Neuronal stem cell (in vitro differentiated cells): Measurements from ENCODE around the gene PDF.

Source experiments
- DNase-seq: peaks from one replicate; pipeline ENCODE4 v3.0.0-alpha.2; 2013; ENCODE audit warnings: low spot score
- H2AFZ ChIP-seq: one replicate; pipeline ENCODE4 v1.6.1; 2013; ENCODE audit warnings: mild to moderate bottlenecking, low read length, inconsistent platforms
- H2AK5ac ChIP-seq: 2 replicates; pipeline ENCODE4 v1.6.1; 2013; ENCODE audit warnings: low read depth, mild to moderate bottlenecking, inconsistent platforms, low read length, moderate library complexity, mixed read lengths
- H2BK120ac ChIP-seq: 2 replicates; pipeline ENCODE4 v1.6.1; 2013; ENCODE audit warnings: low read depth, mild to moderate bottlenecking, inconsistent platforms, low read length, moderate library complexity, mixed read lengths
- H2BK12ac ChIP-seq: one replicate; pipeline ENCODE4 v1.6.1; 2013; ENCODE audit warnings: low read length, inconsistent platforms
- H2BK15ac ChIP-seq: 2 replicates; pipeline ENCODE4 v1.6.1; 2013; ENCODE audit warnings: mild to moderate bottlenecking, low read length, inconsistent platforms, mixed read lengths
- H2BK5ac ChIP-seq: one replicate; pipeline ENCODE4 v1.6.1; 2013; ENCODE audit warnings: inconsistent platforms, mild to moderate bottlenecking, low read length, moderate library complexity
- H3K14ac ChIP-seq: one replicate; pipeline ENCODE4 v1.6.1; 2013; ENCODE audit warnings: low read length, inconsistent platforms
- H3K18ac ChIP-seq: 2 replicates; pipeline ENCODE4 v1.6.1; 2013; ENCODE audit warnings: low read length, inconsistent platforms
- H3K23ac ChIP-seq: 2 replicates; pipeline ENCODE4 v1.6.1; 2013; ENCODE audit warnings: low read depth, mild to moderate bottlenecking, mixed read lengths, low read length, inconsistent platforms; ENCODE audit not compliant: poor library complexity
- H3K27ac ChIP-seq: replicated peaks from 3 replicates; pipeline ENCODE4 v1.5.1; 2013; ENCODE audit warnings: low read length, inconsistent platforms
- H3K27me3 ChIP-seq, 3 experiments: 2 replicates each; pipeline ENCODE4 v1.6.1; 2013; ENCODE audit warnings: low read length in 3 of 3, mild to moderate bottlenecking in 2 of 3, inconsistent platforms in 1 of 3, low read depth in 1 of 3, mixed read lengths in 1 of 3, moderate library complexity in 1 of 3; ENCODE audit not compliant: control insufficient read depth in 3 of 3, insufficient read depth in 3 of 3
- H3K36me3 ChIP-seq, 2 donors: replicated peaks in 1 of 2; 2 replicates each; pipeline ENCODE4 v1.6.1; 2013; ENCODE audit warnings: low read length in 2 of 2; ENCODE audit not compliant: control insufficient read depth in 2 of 2, insufficient read depth in 2 of 2
- H3K4ac ChIP-seq: 2 replicates; pipeline ENCODE4 v1.6.1; 2013; ENCODE audit warnings: inconsistent platforms, mild to moderate bottlenecking, low read length, moderate library complexity
- H3K4me1 ChIP-seq, 2 donors: 1 replicate in 1 of 2; 2 replicates in 1 of 2; pipeline ENCODE4 v1.6.1; 2013; ENCODE audit warnings: low read length in 2 of 2, low read depth in 1 of 2; ENCODE audit not compliant: control insufficient read depth in 2 of 2, insufficient read depth in 1 of 2
- H3K4me2 ChIP-seq: one replicate; pipeline ENCODE4 v1.6.1; 2013; ENCODE audit warnings: mild to moderate bottlenecking, low read length, inconsistent platforms; ENCODE audit not compliant: insufficient read depth, poor library complexity, severe bottlenecking
- H3K4me3 ChIP-seq, 2 donors: 2 replicates each; pipeline ENCODE4 v1.5.1; 2013; ENCODE audit warnings: low read length in 2 of 2, mild to moderate bottlenecking in 2 of 2, inconsistent platforms in 1 of 2, moderate library complexity in 1 of 2
- H3K79me1 ChIP-seq: one replicate; pipeline ENCODE4 v1.6.1; 2013; ENCODE audit warnings: low read depth, mild to moderate bottlenecking, inconsistent platforms, low read length, moderate library complexity
- H3K9ac ChIP-seq: one replicate; pipeline ENCODE4 v1.6.1; 2013; ENCODE audit warnings: mild to moderate bottlenecking, low read depth, low read length, inconsistent platforms; ENCODE audit not compliant: poor library complexity
- H3K9me3 ChIP-seq, 2 donors: replicated peaks in 1 of 2; 2 replicates each; pipeline versions ENCODE3 to v1.6.1; 2013; ENCODE audit warnings: low read length in 2 of 2, mild to moderate bottlenecking in 2 of 2, inconsistent platforms in 1 of 2, low read depth in 1 of 2, mixed read lengths in 1 of 2, moderate library complexity in 1 of 2; ENCODE audit not compliant: control insufficient read depth in 2 of 2, insufficient read depth in 1 of 2
- H4K8ac ChIP-seq: one replicate; pipeline ENCODE4 v1.6.1; 2013; ENCODE audit warnings: low read depth, mild to moderate bottlenecking, inconsistent platforms, low read length, moderate library complexity
- H4K91ac ChIP-seq: one replicate; pipeline ENCODE4 v1.6.1; 2013; ENCODE audit warnings: low read length, low read depth, mild to moderate bottlenecking, inconsistent platforms; ENCODE audit not compliant: poor library complexity
- WGBS, 2 donors: extraction: QIAGEN DNeasy Blood & Tissue Kit; methylation state at CpG; one replicate each; pipeline ENCODE4 v1.1.7; 2013; ENCODE audit warnings: missing lambda C conversion rate in 2 of 2, mixed read lengths in 1 of 2; ENCODE audit not compliant: insufficient read length in 2 of 2, insufficient replicate concordance in 1 of 2; ENCODE audit errors: extremely low coverage in 2 of 2; 5-methylcytosine and 5-hydroxymethylcytosine counted together

Gene PDF

DNA sequence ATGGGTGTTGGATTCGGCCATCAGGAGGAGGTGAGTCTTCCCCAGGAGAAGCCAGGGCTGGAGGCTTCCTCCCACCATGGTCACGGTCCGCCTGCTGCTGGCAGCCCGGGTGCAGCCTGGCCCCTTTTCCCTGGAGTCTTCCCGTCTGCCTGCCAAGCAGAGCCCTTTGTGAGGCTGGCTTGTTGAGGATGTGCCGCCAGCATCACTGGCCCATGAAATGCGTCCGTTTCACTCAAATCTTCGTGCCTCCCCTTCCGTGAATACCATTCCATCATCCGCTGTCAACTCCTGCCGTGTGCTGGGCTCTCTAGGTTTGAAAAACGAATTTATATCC is 9.7 kb downstream of the PDF start:
- H3K4me2 ChIP-seq = no peak overlapping the region
- no peak overlapping the region for H2BK120ac ChIP-seq
- H3K23ac ChIP-seq = no peak overlapping the region
- no peak overlapping the region for H3K4ac ChIP-seq
- no peak overlapping the region for H3K18ac ChIP-seq
- no peak overlapping the region for H2BK5ac ChIP-seq
- no peak overlapping the region for H2AK5ac ChIP-seq
- H2AFZ ChIP-seq = no peak overlapping the region
- no CpG with 5 or more reads among the region's 13 CpGs for WGBS, 2 donors
- peaks cover 21% of the 10 kb centered on the region for H3K79me1 ChIP-seq
- no peaks in the 10 kb centered on the region for H3K27me3 ChIP-seq
- no peak overlapping the region for H3K14ac ChIP-seq
- H3K9me3 ChIP-seq = peaks cover 0 to 2% of the 10 kb centered on the region in 2 donors
- no peak overlapping the region for H4K91ac ChIP-seq
- H4K8ac ChIP-seq = no peak overlapping the region
- H2BK12ac ChIP-seq = no peak overlapping the region
- H3K4me1 ChIP-seq = no peaks in the 10 kb centered on the region
- no peak for DNase-seq
- H3K9ac ChIP-seq = no peak overlapping the region
- H3K27ac ChIP-seq = no peak overlapping the region
- no peak overlapping the region for H2BK15ac ChIP-seq
- H3K4me3 ChIP-seq = no peak overlapping the region
- peaks cover 76 to 96% of the 10 kb centered on the region in 2 donors for H3K36me3 ChIP-seq

DNA sequence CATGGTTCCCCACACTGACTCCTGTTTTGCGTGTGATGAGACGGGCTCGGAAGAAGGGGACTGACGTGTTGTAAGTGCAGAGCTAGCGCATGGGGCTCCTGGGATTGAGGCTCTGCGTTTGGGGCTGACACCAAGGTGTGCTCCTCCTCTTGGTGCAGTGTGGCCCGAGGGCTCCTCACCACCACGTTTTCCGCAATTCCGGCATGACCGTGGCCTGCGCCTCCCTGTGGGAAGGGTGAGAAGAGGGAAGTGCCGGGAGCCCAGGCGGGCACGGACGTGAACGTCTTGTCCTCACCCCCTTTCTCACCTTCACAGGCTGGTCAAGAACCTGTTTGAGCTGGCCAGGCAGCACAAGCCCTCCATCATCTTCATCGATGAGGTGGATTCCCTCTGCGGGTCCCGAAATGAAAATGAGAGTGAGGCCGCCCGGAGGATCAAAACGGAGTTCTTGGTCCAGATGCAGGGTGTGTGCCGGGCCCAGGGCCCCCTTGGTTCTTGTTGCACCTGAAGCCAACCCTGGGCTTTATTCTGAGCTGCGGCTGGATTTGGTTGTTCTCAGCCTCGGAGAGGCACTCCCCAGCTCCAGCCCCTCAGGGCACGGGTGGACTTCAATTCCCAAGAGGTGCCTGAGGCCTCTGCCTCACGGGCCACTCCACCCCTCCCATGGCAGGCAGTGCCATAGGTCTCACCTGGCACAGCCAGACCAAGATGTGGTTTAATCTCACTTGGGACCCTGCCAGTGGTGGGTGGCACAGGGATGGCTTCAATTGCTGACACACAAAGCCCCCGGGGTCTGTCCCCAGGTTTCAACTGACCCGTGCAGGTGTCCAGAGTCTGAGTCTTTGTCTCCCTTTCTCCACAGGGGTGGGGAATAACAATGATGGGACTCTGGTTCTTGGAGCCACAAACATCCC is 10.3 kb downstream of the PDF start:
- Histone ChIP-seq H2AFZ (no peak overlapping the region), H2BK5ac (peak overlapping the region; percentile 69), H2BK120ac (no peak overlapping the region), H3K4me2 (no peak overlapping the region), H2BK15ac (no peak overlapping the region), H3K4ac (no peak overlapping the region), H3K27ac (no peak overlapping the region), H3K14ac (no peak overlapping the region), H4K8ac (no peak overlapping the region), H2AK5ac (no peak overlapping the region), H3K9me3 (peaks cover 0 to 2% of the 10 kb centered on the region in 2 donors), H3K79me1 (peaks cover 25% of the 10 kb centered on the region), H3K36me3 (peaks cover 80 to 97% of the 10 kb centered on the region in 2 donors), H4K91ac (no peak overlapping the region), H3K27me3 (no peaks in the 10 kb centered on the region), H3K9ac (peak overlapping the region; percentile 21), H2BK12ac (no peak overlapping the region), H3K18ac (no peak overlapping the region), H3K23ac (no peak overlapping the region), H3K4me1 (no peaks in the 10 kb centered on the region), H3K4me3 (no peak overlapping the region)
- no peak for DNase-seq
- no CpG with 5 or more reads among the region's 30 CpGs for WGBS, 2 donors

DNA sequence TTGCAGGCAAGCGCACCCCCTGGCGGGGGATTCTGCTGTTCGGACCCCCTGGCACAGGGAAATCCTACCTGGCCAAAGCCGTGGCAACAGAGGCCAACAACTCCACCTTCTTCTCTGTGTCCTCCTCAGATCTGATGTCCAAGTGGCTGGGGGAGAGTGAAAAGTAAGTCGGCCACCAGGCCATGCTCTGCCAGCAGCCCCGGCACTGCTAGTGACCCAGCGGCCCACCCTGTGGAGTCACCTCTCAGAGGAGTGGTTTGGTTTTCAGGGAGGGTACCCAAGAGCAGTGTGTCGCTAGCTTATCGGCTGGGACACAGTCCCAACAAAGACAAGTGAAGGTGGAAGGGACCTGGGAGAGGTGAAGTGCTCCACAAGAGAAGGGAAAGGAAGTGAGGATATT is 11.0 kb downstream of the PDF start:
- Histone ChIP-seq H4K8ac (no peak overlapping the region), H3K18ac (no peak overlapping the region), H2AFZ (no peak overlapping the region), H3K4me3 (no peak overlapping the region), H3K23ac (no peak overlapping the region), H2BK5ac (no peak overlapping the region), H2BK15ac (no peak overlapping the region), H3K27me3 (no peaks in the 10 kb centered on the region), H2AK5ac (no peak overlapping the region), H3K27ac (no peak overlapping the region), H3K36me3 (peaks cover 78 to 97% of the 10 kb centered on the region in 2 donors), H2BK120ac (no peak overlapping the region), H3K9me3 (peaks cover 0 to 2% of the 10 kb centered on the region in 2 donors), H4K91ac (no peak overlapping the region), H3K4me2 (no peak overlapping the region), H2BK12ac (no peak overlapping the region), H3K4me1 (no peaks in the 10 kb centered on the region), H3K14ac (no peak overlapping the region), H3K4ac (no peak overlapping the region), H3K9ac (no peak overlapping the region), H3K79me1 (peaks cover 22% of the 10 kb centered on the region)
- no CpG with 5 or more reads among the region's 9 CpGs for WGBS, 2 donors
- no peak for DNase-seq

DNA sequence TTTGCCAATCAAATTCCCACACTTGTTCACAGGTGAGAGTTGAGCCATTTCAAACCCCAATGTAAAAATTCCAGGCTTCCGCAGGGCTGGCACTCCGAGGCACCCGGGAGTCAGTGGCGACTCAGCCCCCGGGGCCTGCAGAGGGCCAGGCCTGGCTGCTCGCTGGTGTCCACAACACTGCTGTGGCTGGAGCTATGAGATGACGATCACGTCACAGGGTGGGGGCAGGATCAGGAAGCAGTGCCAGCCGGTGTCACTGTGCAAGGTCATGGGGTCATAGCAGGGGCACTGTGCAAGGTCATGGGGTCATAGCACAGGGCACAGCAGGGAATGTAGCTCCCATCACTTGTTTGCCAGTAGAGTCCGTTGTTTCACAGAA is 11.5 kb downstream of the PDF start:
- H3K4me2 ChIP-seq = no peak overlapping the region
- H2AFZ ChIP-seq = no peak overlapping the region
- H3K4ac ChIP-seq = no peak overlapping the region
- no peak overlapping the region for H3K18ac ChIP-seq
- H4K91ac ChIP-seq = no peak overlapping the region
- no peak overlapping the region for H3K27ac ChIP-seq
- no peak overlapping the region for H2BK5ac ChIP-seq
- H3K4me3 ChIP-seq = peak overlapping the region in 1 of 2 donors; percentile 8
- DNase-seq = no peak
- peak overlapping the region; percentile 2 for H3K9ac ChIP-seq
- peaks cover 0 to 2% of the 10 kb centered on the region in 2 donors for H3K9me3 ChIP-seq
- H3K23ac ChIP-seq = no peak overlapping the region
- H4K8ac ChIP-seq = no peak overlapping the region
- no peak overlapping the region for H3K14ac ChIP-seq
- no peak overlapping the region for H2BK12ac ChIP-seq
- no peak overlapping the region for H2BK15ac ChIP-seq
- no peaks in the 10 kb centered on the region for H3K27me3 ChIP-seq
- no CpG with 5 or more reads among the region's 10 CpGs for WGBS, 2 donors
- H3K79me1 ChIP-seq = peaks cover 19% of the 10 kb centered on the region
- H3K36me3 ChIP-seq = peaks cover 76 to 97% of the 10 kb centered on the region in 2 donors
- no peak overlapping the region for H2AK5ac ChIP-seq
- no peaks in the 10 kb centered on the region for H3K4me1 ChIP-seq
- no peak overlapping the region for H2BK120ac ChIP-seq
